Activated naive CD4-positive, alpha-beta T cell treated with anti-CD3 and anti-CD28 coated beads, Interleukin-2, amount 50 U/mL, for 24 hours (primary cell): ENCODE data around the gene FOXO3.

Source experiments
- H3K27ac Mint-ChIP-seq: one replicate; pipeline ENCODE4 v1.8.0; 2021; ENCODE audit warnings: mild to moderate bottlenecking, mixed read lengths
- H3K27me3 Mint-ChIP-seq: one replicate; pipeline ENCODE4 v1.8.0; 2021; ENCODE audit warnings: mixed read lengths
- H3K36me3 Mint-ChIP-seq: one replicate; pipeline ENCODE4 v1.8.0; 2021; ENCODE audit warnings: mixed read lengths
- H3K4me1 Mint-ChIP-seq: one replicate; pipeline ENCODE4 v1.8.0; 2021; ENCODE audit warnings: mixed read lengths
- H3K4me3 Mint-ChIP-seq: one replicate; pipeline ENCODE4 v1.8.0; 2021; ENCODE audit warnings: mild to moderate bottlenecking, mixed read lengths
- H3K9me3 Mint-ChIP-seq: one replicate; pipeline ENCODE4 v1.8.0; 2021; ENCODE audit warnings: mixed read lengths

The FOXO3 gene

DNA sequence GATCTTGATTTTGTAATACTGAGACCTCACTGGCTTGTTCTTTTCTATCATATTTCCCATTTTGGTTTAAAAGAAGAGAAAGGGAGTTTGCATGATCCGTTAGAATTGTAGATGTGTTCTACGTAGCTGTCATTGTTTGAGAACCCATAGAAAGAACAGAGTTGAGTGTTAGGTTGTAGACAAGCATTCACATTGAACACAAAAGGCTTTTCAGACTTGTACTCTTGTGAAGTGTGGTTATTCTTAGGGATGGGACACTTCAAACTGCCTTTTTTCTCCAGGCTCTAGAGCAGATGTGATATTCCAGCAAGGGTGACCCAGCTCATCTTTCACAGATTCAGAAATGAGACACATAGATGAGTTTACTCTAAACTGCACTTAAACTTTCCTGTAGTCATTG lies 19.9 kb downstream of the FOXO3 start:
- Mint-ChIP-seq H3K4me1 (peaks cover 68% of the 10 kb centered on the region), H3K27me3 (no peaks in the 10 kb centered on the region), H3K9me3 (no peaks in the 10 kb centered on the region), H3K27ac (no peak overlapping the region), H3K4me3 (peak overlapping the region; percentile 63), H3K36me3 (peaks cover 3% of the 10 kb centered on the region)

DNA sequence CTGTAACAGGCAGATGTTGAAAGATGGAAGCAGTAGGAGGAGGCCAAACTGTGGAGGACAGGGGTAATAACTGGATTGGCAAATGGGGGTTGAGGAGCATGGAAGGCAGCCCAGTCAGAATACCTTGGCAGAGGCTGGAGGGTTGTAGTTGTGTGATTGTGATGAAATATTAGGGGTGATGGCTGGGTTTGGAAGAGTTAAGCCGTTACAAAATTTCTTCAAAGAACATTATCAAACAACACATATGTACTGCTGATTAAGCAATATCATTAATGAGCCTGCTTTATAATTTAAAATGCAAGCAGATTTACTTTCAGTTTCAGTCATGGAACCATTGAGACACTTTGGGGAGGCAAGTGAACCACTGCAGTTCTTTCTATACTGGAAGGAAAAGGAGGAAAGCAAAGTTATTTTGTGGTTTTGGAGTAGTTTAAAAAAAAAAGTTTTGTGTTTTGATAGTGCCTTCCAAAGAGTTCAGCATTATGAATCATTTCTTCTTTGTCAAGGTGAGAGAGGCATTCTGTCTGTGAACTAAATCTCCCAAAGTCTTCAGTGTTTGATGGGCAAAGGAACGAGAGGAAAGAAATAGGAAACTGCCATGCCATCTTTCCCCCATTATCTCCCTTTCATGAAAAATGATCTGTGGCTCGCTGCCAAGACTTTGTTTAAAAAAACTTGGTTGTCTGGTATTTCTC lies 20.7 kb downstream of the FOXO3 start:
- H3K9me3 Mint-ChIP-seq: no peaks in the 10 kb centered on the region
- H3K27ac Mint-ChIP-seq: peak overlapping the region; percentile 57
- H3K27me3 Mint-ChIP-seq: no peaks in the 10 kb centered on the region
- H3K36me3 Mint-ChIP-seq: peaks cover 3% of the 10 kb centered on the region
- peaks cover 63% of the 10 kb centered on the region for H3K4me1 Mint-ChIP-seq
- peak overlapping the region; percentile 63 for H3K4me3 Mint-ChIP-seq

DNA sequence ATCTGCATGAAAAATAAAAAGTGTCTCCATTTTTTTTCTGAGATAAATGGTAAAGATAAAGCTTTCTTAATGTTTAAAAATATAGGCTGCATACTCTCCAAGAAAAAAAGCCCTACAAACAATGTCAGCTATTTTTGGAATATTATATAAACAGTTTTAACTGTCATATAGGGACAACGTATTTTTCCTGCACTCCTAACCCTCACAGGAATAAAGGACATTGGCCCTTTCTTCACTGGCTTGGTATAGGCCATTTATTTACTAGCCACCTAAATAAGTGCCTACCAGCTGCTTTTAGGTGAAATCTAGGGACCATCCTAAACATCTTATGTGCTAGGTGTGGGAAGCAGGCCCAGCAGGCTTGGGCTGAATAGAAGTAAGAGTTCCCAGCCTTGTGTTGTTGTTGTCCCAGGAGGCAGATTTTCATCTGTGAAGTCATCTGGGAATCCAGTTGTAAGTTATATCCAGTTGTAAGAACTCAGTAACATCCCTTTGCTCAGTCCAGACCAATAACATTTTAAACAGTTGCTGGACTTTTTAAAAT lies 21.3 kb downstream of the FOXO3 start:
- Mint-ChIP-seq H3K27ac (no peak overlapping the region), H3K27me3 (no peaks in the 10 kb centered on the region), H3K9me3 (no peaks in the 10 kb centered on the region), H3K36me3 (peaks cover 3% of the 10 kb centered on the region), H3K4me1 (peaks cover 59% of the 10 kb centered on the region), H3K4me3 (no peak overlapping the region)

DNA sequence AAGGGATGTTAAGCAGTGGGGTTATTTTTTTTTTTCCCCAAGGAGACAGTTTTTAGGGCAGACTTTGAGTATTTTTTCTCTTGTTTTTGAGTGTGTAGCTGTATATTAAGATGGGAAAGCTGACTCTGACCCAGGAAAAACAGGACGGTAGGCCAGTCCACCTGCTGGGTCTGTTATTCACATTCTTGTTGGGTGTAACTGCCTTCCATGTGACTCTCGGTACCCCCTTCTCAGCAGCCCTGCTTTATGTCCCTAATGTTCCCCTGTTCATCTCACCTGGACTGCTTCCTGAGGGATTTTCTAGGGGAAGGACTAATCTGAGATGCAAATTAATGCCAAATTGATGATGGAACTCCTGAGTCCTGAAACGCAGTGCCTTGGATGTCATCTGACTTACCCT lies 21.9 kb downstream of the FOXO3 start:
- Mint-ChIP-seq H3K27me3 (no peaks in the 10 kb centered on the region), H3K9me3 (no peaks in the 10 kb centered on the region), H3K27ac (no peak overlapping the region), H3K36me3 (peaks cover 3% of the 10 kb centered on the region), H3K4me3 (no peak overlapping the region), H3K4me1 (peaks cover 58% of the 10 kb centered on the region)

DNA sequence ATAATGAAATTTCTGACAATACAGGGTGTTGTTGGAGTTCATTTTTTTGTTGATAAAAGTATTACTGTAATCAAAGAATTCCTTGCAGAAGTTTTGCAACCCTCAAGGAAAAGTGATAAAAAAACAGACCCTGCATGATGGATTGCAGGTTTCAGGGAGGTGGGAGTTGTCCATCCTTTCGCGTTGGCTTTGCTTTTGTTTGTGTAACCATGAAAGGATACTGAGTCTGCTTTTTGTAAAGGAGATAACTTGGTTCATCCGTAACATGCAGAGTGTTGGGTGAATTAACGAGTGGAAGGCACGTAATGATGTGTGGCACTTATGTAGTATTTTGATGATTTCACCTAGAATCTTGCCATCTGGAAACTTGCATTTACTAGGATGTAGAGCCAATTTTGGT lies 23.6 kb downstream of the FOXO3 start:
- no peak overlapping the region for H3K27ac Mint-ChIP-seq

DNA sequence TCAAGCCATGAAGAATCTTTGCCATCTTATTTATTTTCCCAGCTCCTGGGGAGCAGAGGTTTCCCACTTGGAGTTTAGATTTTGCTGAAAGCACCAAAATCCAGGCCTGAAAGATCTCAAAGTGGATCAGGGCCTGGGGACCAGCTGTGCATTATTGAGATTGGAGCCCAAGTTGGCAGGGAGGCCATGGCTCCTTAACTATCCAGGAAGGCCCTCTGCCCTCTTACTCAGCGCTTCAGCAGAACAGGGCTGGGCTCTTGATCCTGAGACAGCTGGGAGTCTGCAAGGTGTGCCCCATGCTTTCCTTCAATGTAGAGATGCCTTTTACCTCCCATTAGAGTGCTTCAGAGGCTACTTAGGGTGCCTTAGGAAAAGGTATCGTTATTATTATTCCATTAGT lies 24.6 kb downstream of the FOXO3 start:
- Mint-ChIP-seq H3K36me3 (peaks cover 3% of the 10 kb centered on the region), H3K9me3 (no peaks in the 10 kb centered on the region), H3K27me3 (no peaks in the 10 kb centered on the region), H3K27ac (no peak overlapping the region), H3K4me1 (peaks cover 73% of the 10 kb centered on the region), H3K4me3 (no peak overlapping the region)

More for the DNA sequence above, 23.6 kb downstream of the FOXO3 start:
- no peak overlapping the region for H3K4me3 Mint-ChIP-seq
- H3K27me3 Mint-ChIP-seq: no peaks in the 10 kb centered on the region
- H3K4me1 Mint-ChIP-seq: peaks cover 66% of the 10 kb centered on the region
- H3K9me3 Mint-ChIP-seq: no peaks in the 10 kb centered on the region
- peaks cover 3% of the 10 kb centered on the region for H3K36me3 Mint-ChIP-seq

- peaks cover 73% of the 10 kb centered on the region for H3K4me1 Mint-ChIP-seq
- H3K9me3 Mint-ChIP-seq: no peaks in the 10 kb centered on the region
- no peak overlapping the region for H3K27ac Mint-ChIP-seq
- no peak overlapping the region for H3K4me3 Mint-ChIP-seq
- H3K36me3 Mint-ChIP-seq: peaks cover 2% of the 10 kb centered on the region
- no peaks in the 10 kb centered on the region for H3K27me3 Mint-ChIP-seq
Observed at GRCh38 chr6:108585921-108586536, 25.3 kb downstream of the FOXO3 start.

DNA sequence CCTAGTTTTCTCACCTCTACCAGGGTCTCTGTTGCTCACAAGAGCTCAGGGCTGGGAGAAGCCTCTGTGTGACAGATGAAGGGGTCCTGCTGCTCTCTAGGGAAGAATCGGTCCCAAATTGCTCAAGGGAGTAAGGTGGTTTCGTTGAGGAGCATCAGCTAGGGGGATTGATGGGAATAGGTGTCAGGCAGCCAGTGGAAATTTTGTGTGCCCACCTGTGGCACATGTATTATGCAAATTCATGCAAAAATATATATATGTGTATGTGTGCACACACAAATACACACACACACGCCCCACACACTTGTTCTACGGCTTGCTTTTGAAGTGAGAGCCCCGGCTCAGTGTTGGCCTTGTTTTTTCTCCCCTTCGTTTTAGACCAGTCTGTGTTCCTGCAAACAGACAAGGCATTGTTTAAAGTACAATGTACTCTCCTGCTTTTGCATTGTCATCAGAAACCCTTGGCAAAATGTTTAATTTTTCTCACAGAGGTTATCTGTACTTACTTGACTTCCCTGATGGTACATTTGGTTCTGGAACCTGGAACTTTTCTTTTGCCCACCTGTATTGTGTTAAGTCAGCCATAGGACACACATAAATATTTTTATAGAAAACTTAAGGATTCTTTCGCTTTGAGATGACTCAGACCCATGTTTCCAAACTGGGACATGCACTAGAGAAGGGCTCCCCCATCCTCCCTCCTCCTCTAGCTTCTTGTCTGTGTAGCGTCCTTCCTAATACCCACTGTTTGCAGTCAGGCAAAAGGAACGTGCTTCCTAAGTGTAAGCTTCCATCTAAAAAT lies 26.7 kb downstream of the FOXO3 start:
- Mint-ChIP-seq H3K4me1 (peaks cover 73% of the 10 kb centered on the region), H3K27ac (peak overlapping the region; percentile 18), H3K27me3 (no peaks in the 10 kb centered on the region), H3K36me3 (no peaks in the 10 kb centered on the region), H3K9me3 (no peaks in the 10 kb centered on the region), H3K4me3 (no peak overlapping the region)

- Mint-ChIP-seq H3K27ac (no peak overlapping the region), H3K4me3 (no peak overlapping the region), H3K9me3 (no peaks in the 10 kb centered on the region), H3K36me3 (peaks cover 5% of the 10 kb centered on the region), H3K27me3 (no peaks in the 10 kb centered on the region), H3K4me1 (peaks cover 74% of the 10 kb centered on the region)
Observed at GRCh38 chr6:108588586-108588985, 27.9 kb downstream of the FOXO3 start.

- Mint-ChIP-seq H3K27me3 (no peaks in the 10 kb centered on the region), H3K4me1 (peaks cover 71% of the 10 kb centered on the region), H3K4me3 (no peak overlapping the region), H3K9me3 (no peaks in the 10 kb centered on the region), H3K36me3 (peaks cover 5% of the 10 kb centered on the region), H3K27ac (no peak overlapping the region)
Observed at GRCh38 chr6:108589244-108589791, 28.6 kb downstream of the FOXO3 start.

GRCh38 chr6:108591040-108591816 lies 30.5 kb downstream of the FOXO3 start:
- Mint-ChIP-seq H3K36me3 (peaks cover 5% of the 10 kb centered on the region), H3K27ac (no peak overlapping the region), H3K4me3 (no peak overlapping the region), H3K9me3 (no peaks in the 10 kb centered on the region), H3K4me1 (peaks cover 79% of the 10 kb centered on the region), H3K27me3 (no peaks in the 10 kb centered on the region)

DNA sequence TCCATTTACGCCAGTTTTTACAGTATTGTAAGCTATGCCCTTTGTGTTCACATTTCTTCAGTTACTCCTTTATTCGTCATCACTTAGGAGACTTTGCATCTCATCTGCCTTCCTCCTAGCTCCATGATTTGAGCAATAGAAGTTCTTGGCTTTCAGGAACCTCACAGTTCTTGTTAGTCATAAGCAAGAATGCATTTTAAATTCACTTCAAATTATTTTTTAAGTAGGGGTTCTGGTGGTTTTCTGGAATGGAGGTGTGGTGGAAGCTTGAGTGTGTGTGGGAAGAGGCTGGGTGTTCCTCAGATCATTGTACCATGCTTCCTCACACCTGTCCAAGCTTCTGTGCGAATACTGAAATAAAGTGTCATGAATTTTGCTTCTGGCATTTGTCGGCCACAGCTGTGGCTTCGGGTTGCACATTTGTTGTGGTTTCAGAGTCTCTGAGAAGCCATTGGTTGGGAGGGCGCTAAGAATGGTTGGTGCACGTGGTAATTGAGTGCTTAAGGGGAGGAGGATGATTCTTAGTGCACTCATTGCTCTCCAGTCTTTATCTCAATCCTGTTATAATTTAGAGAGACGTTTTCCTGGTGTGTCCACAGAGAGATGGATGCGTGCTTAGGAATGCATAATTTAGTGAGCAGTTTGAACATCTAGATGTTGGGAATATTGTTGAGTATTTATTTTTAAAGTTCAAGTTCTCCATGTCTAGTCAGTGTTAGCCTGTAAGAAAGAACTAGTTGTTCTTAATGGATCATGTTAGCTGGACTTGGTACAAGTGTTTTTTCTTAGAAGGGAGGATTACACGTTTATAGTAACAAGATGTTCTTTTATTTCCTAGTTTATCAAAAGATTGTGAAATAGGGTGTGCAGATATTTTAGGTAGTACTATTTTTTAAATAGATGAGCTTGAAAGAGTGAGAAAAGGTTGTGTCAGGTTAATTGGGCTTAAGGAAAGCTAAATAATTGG lies 31.9 kb downstream of the FOXO3 start:
- Mint-ChIP-seq H3K9me3 (no peaks in the 10 kb centered on the region), H3K36me3 (peaks cover 5% of the 10 kb centered on the region), H3K4me3 (peak overlapping the region; percentile 23), H3K27me3 (no peaks in the 10 kb centered on the region), H3K27ac (peak overlapping the region; percentile 8), H3K4me1 (peaks cover 72% of the 10 kb centered on the region)

- H3K36me3 Mint-ChIP-seq: peaks cover 10% of the 10 kb centered on the region
- no peak overlapping the region for H3K27ac Mint-ChIP-seq
- H3K27me3 Mint-ChIP-seq: no peaks in the 10 kb centered on the region
- H3K9me3 Mint-ChIP-seq: no peaks in the 10 kb centered on the region
- H3K4me1 Mint-ChIP-seq: peaks cover 64% of the 10 kb centered on the region
- H3K4me3 Mint-ChIP-seq: no peak overlapping the region
Observed at GRCh38 chr6:108594151-108594550, 33.4 kb downstream of the FOXO3 start.

DNA sequence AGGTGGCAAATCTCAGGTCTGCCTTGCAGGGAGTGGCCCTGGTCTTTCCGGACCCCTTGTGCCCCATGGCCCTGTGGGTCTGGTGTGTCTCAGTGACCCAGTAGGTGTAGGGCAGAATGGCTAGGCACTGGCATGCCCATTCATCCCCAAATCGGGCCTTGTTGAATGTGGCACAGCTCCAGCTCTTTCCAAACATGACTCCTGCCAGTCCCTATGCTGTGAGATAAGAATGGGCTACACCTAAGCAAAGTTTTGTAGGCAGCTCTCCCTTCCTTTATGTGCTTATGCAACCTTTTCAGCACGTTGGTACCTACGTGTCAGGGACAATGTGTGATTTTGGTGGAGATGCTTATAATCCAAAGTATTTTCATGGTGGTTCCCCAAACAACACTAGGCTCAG lies 33.9 kb downstream of the FOXO3 start:
- Mint-ChIP-seq H3K36me3 (peaks cover 10% of the 10 kb centered on the region), H3K4me3 (no peak overlapping the region), H3K27ac (no peak overlapping the region), H3K27me3 (no peaks in the 10 kb centered on the region), H3K9me3 (no peaks in the 10 kb centered on the region), H3K4me1 (peaks cover 63% of the 10 kb centered on the region)
